Endothelial cell of umbilical vein (primary cell): ENCODE measurements around the gene POLR2L. TPM values are rescaled to one million over a fixed set of nuclear protein-coding genes. Genes with fewer than 3 reads are reported as not detected.

Experiments
- BruUV-seq: library from RNA; stranded (reverse); fragments of 400-500 nt; replicated peaks from 2 replicates; lab custom pipeline; 2021; lab: Mats Ljungman, UMichigan
- CTCF ChIA-PET: fragments of 300-600, 350-600 bp; sonication (Branson Sonifier 250); formaldehyde crosslinking; loops from one replicate; lab custom pipeline; 2021; ENCODE audit warnings: antibody characterized with exemption, inconsistent platforms; lab: Charles Lee
- POLR2A ChIA-PET: fragments of 300-600, 350-600 bp; sonication (Branson Sonifier 250); formaldehyde crosslinking; loops from one replicate; lab custom pipeline; 2021; ENCODE audit warnings: antibody characterized with exemption, inconsistent platforms; lab: Charles Lee
- DNase-seq: peaks from one replicate; pipeline ENCODE4 v3.0.0-alpha.2; 2011; ENCODE audit warnings: low read depth, low spot score
- FAIRE-seq: peaks from 2 replicates; lab custom pipeline; 2011; peaks lifted over from hg19 to GRCh38; lab: Jason Lieb, UNC
- H2AFZ ChIP-seq: 2 replicates; pipeline ENCODE4 v1.6.0; 2012; ENCODE audit warnings: low read depth, low read length, control low read depth, inconsistent platforms
- H3K27ac ChIP-seq: 2 replicates; pipeline ENCODE4 v1.5.1; 2011; ENCODE audit warnings: low read depth, mild to moderate bottlenecking, control low read depth, low read length, moderate library complexity; ENCODE audit not compliant: insufficient read depth
- H3K27me3 ChIP-seq, 2 experiments: 2 replicates each; pipeline versions ENCODE4 v1.6.0 to v1.6.1; 2011; ENCODE audit warnings: low read length in 2 of 2, mixed read lengths in 1 of 2; ENCODE audit not compliant: control insufficient read depth in 2 of 2, insufficient read depth in 2 of 2
- H3K36me3 ChIP-seq, 2 experiments: 2 replicates in 1 of 2; 3 replicates in 1 of 2; pipeline ENCODE4 v1.5.1; 2011; ENCODE audit warnings: low read length in 2 of 2, mild to moderate bottlenecking in 1 of 2, moderate library complexity in 1 of 2; ENCODE audit not compliant: control insufficient read depth in 2 of 2, insufficient read depth in 2 of 2; ENCODE audit errors: extremely low read depth in 1 of 2
- H3K4me1 ChIP-seq: 3 replicates; pipeline ENCODE4 v1.5.1; 2011; ENCODE audit warnings: mild to moderate bottlenecking, low read length; ENCODE audit not compliant: control insufficient read depth, insufficient read depth; ENCODE audit errors: extremely low read depth
- H3K4me2 ChIP-seq: 2 replicates; pipeline ENCODE4 v1.6.1; 2011; ENCODE audit warnings: low read length, control low read depth, mixed read lengths; ENCODE audit not compliant: insufficient read depth
- H3K4me3 ChIP-seq, 3 experiments: fragments of 200-600 bp in 1 of 3; sonication (generic), shearing (Covaris generic) in 1 of 3; replicated peaks in 1 of 3; 2 replicates each; pipeline ENCODE4 v1.5.1; 2011 to 2016; ENCODE audit warnings: control low read depth in 3 of 3, low read length in 3 of 3, mild to moderate bottlenecking in 2 of 3, inconsistent platforms in 1 of 3, low read depth in 1 of 3, moderate library complexity in 1 of 3; ENCODE audit not compliant: insufficient read depth in 1 of 3
- H3K79me2 ChIP-seq: 2 replicates; pipeline ENCODE4 v1.6.0; 2012; ENCODE audit warnings: low read length, inconsistent platforms; ENCODE audit not compliant: control insufficient read depth, insufficient read depth
- H3K9ac ChIP-seq: replicated peaks from 2 replicates; pipeline ENCODE3; 2011; ENCODE audit warnings: low read length, control low read depth; ENCODE audit not compliant: insufficient read depth; ENCODE audit errors: extremely low read depth
- H3K9me1 ChIP-seq: replicated peaks from 3 replicates; pipeline ENCODE4 v1.6.0; 2011; ENCODE audit warnings: mild to moderate bottlenecking, low read length; ENCODE audit not compliant: control insufficient read depth, insufficient read depth; ENCODE audit errors: extremely low read depth
- H3K9me3 ChIP-seq: replicated peaks from 2 replicates; pipeline ENCODE4 v1.5.1; 2012; ENCODE audit warnings: low read length, inconsistent platforms; ENCODE audit not compliant: control insufficient read depth, insufficient read depth
- H4K20me1 ChIP-seq: replicated peaks from 2 replicates; pipeline ENCODE3; 2011; ENCODE audit warnings: mild to moderate bottlenecking, low read length; ENCODE audit not compliant: control insufficient read depth, insufficient read depth; ENCODE audit errors: extremely low read depth
- CTCF ChIP-seq, 2 donors: IDR thresholded peaks; 1 replicate in 1 of 2; 2 replicates in 1 of 2; pipeline ENCODE4 v1.5.1; 2011; ENCODE audit warnings: low read length in 2 of 2, mild to moderate bottlenecking in 2 of 2, moderate library complexity in 2 of 2, control low read depth in 1 of 2, inconsistent platforms in 1 of 2, low read depth in 1 of 2; ENCODE audit not compliant: insufficient read depth in 1 of 2; ENCODE audit errors: extremely low read depth in 1 of 2
- EZH2 ChIP-seq: IDR thresholded peaks from 2 replicates; pipeline ENCODE4 v1.6.1; 2012; ENCODE audit warnings: borderline replicate concordance, low read depth, mild to moderate bottlenecking, moderate library complexity, low read length, inconsistent platforms; ENCODE audit not compliant: severe bottlenecking
- FOS ChIP-seq: IDR thresholded peaks from 2 replicates; pipeline ENCODE4 v1.6.1; 2011; ENCODE audit warnings: mild to moderate bottlenecking, low read length, moderate library complexity, borderline replicate concordance; ENCODE audit not compliant: insufficient read depth
- GATA2 ChIP-seq: IDR thresholded peaks from 2 replicates; pipeline ENCODE4 v1.7.0; 2011; ENCODE audit warnings: low read depth, mild to moderate bottlenecking, moderate library complexity, mixed read lengths, low read length; ENCODE audit not compliant: insufficient read length, insufficient read depth
- JUN ChIP-seq: IDR thresholded peaks from 2 replicates; pipeline ENCODE4 v1.6.1; 2011; ENCODE audit warnings: borderline replicate concordance, low read depth; ENCODE audit not compliant: insufficient read length, insufficient read depth
- MAX ChIP-seq: IDR thresholded peaks from 2 replicates; pipeline ENCODE4 v1.6.1; 2011; ENCODE audit not compliant: insufficient read depth, insufficient read length
- MYC ChIP-seq: IDR thresholded peaks from one replicate; pipeline ENCODE4 v1.6.1; 2011; ENCODE audit warnings: mild to moderate bottlenecking, low read depth, low read length
- POLR2A ChIP-seq: IDR thresholded peaks from 2 replicates; pipeline ENCODE4 v1.6.1; 2012; ENCODE audit warnings: low read depth, mild to moderate bottlenecking, control low read depth, low read length
- POLR2AphosphoS5 ChIP-seq: IDR thresholded peaks from 2 replicates; pipeline ENCODE4 v1.6.1; 2012; ENCODE audit warnings: low read depth, mild to moderate bottlenecking, control low read depth, low read length, moderate library complexity; ENCODE audit not compliant: insufficient read depth
- dilution Hi-C: fragments of 300-500 bp; cut with MboI; formaldehyde crosslinking; loops from one replicate; pipeline ENCODE4 v1.15.0; 2019; ENCODE audit warnings: low sequenced_read_pairs; ENCODE audit not compliant: extremely low pct_ligation_motif_present
- intact Hi-C: fragments of 100-400 bp; cut with micrococcal nuclease; formaldehyde crosslinking; loops from one replicate; pipeline ENCODE4 v1.10.0; 2022
- polyA plus RNA-seq, 4 experiments: library from polyadenylated mRNA; depleted of rRNA in 3 of 4; stranded (reverse) in 3 of 4; unstranded in 1 of 4; fragments of >200 nt; gene quantifications; 2 replicates each; pipeline versions ENCODE4 v1.2.1 to v1.2.3, GENCODE V29; 2011 to 2012; ENCODE audit warnings: missing spikeins in 1 of 4
- total RNA-seq: library from RNA; stranded (reverse); gene quantifications from 2 replicates; pipeline ENCODE4 v1.2.3, GENCODE V29; 2021

Gene POLR2L
- total and polyA plus RNA-seq, 2 donors (not counting 3 experiments of a cell fraction or from before 2014, with no cell fraction given) = 146 to 259 TPM

GRCh38 chr11:801097-801780 is 41.1 kb downstream of the POLR2L start:
- Histone ChIP-seq H3K9me1 (no peaks in the 10 kb centered on the region), H3K27me3 (no peaks in the 10 kb centered on the region), H3K9ac (no peak overlapping the region), H3K4me3 (no peak overlapping the region), H4K20me1 (no peaks in the 10 kb centered on the region), H2AFZ (no peak overlapping the region), H3K9me3 (no peaks in the 10 kb centered on the region), H3K36me3 (peaks cover 0 to 20% of the 10 kb centered on the region in 2 experiments), H3K79me2 (peaks cover 5% of the 10 kb centered on the region), H3K4me2 (no peak overlapping the region), H3K4me1 (peaks cover 25% of the 10 kb centered on the region), H3K27ac (no peak overlapping the region)
- intact Hi-C loops = no loop called here
- ChIA-PET POLR2A (no interaction called here), CTCF (no interaction called here)
- dilution Hi-C loops = no loop called here
- FAIRE-seq (no peak), DNase-seq (no peak)
- BruUV-seq = no TSS peak
- TF ChIP-seq MYC (no peak), POLR2A (no peak), JUN (no peak), CTCF (IDR thresholded peaks at IDR 0.05; ENCODE audit: extremely low read depth in 1 of 2, insufficient read depth in 1 of 2, low read depth in 1 of 2, low read length in 2 of 2) (no peak), FOS (no peak), MAX (no peak), GATA2 (no peak), EZH2 (no peak), POLR2AphosphoS5 (no peak)
